ENCODE measurements around the gene INSC.

GRCh38 chr11:15149050-15149449 is 34.3 kb downstream of the INSC start:
- TF ChIP-seq CTCF (IDR thresholded peaks at IDR 0.05) (no peak), POLR2AphosphoS5 (IDR thresholded peaks at IDR 0.05) (no peak), POLR2A (IDR thresholded peaks at IDR 0.05) (no peak), EP300 (IDR thresholded peaks at IDR 0.05) (no peak)
